K562 (cell line): Measurements from ENCODE around the gene JPT1. TPM values are rescaled to one million over a fixed set of nuclear protein-coding genes. Genes with fewer than 3 reads are reported as not detected.

Source experiments
- ATF4 ChIP-seq: fragments of 450-650 bp; formaldehyde crosslinking; IDR thresholded peaks from 2 replicates; pipeline ENCODE4 v1.4.0; 2022; ENCODE audit warnings: mild to moderate bottlenecking, moderate library complexity
- CCNT2 ChIP-seq: IDR thresholded peaks from 2 replicates; pipeline ENCODE4 v1.6.1; 2011; ENCODE audit warnings: borderline replicate concordance, low read depth, mild to moderate bottlenecking, moderate library complexity, mixed read lengths, low read length; ENCODE audit not compliant: insufficient read length; ENCODE audit errors: extremely low read depth
- GMEB1 ChIP-seq: fragments of 250-450 bp; sonication (Bioruptor Pico); IDR thresholded peaks from 2 replicates; pipeline ENCODE4 v1.4.0; 2020; ENCODE audit warnings: mild to moderate bottlenecking
- HMGN3 ChIP-seq: IDR thresholded peaks from 2 replicates; pipeline ENCODE4 v1.6.1; 2011; ENCODE audit warnings: borderline replicate concordance, low read depth, mild to moderate bottlenecking, mixed read lengths, low read length; ENCODE audit not compliant: insufficient read length; ENCODE audit errors: extremely low read depth
- KAT7 ChIP-seq: sonication (generic); formaldehyde crosslinking; IDR thresholded peaks from 2 replicates; pipeline ENCODE4 v1.8.0; 2022; ENCODE audit warnings: missing genetic modification reagents, mild to moderate bottlenecking, borderline replicate concordance
- MLX ChIP-seq, 2 experiments: fragments of 450-650 bp in 1 of 2; sonication (generic) in 1 of 2; formaldehyde crosslinking; conservative IDR thresholded peaks; 2 replicates each; pipeline versions ENCODE4 v1.4.0 to v1.8.1; 2020 to 2022; ENCODE audit warnings: mild to moderate bottlenecking in 1 of 2, missing genetic modification reagents in 1 of 2
- REST ChIP-seq, 2 experiments: fragments of 450-650 bp; formaldehyde crosslinking in 1 of 2; IDR thresholded peaks; 2 replicates each; pipeline versions ENCODE4 v1.4.0 to v1.6.1; 2014 to 2020; ENCODE audit warnings: mild to moderate bottlenecking in 2 of 2, borderline replicate concordance in 1 of 2, low read depth in 1 of 2
- SMC3 ChIP-seq: conservative IDR thresholded peaks from 2 replicates; pipeline ENCODE4 v1.6.1; 2011; ENCODE audit warnings: low read depth, low read length, improper control_type of control experiment; ENCODE audit not compliant: insufficient read depth
- TFAP4 ChIP-seq: sonication (generic); formaldehyde crosslinking; IDR thresholded peaks from 2 replicates; pipeline ENCODE4 v1.8.0; 2022; ENCODE audit warnings: missing genetic modification reagents, mild to moderate bottlenecking, moderate library complexity, borderline replicate concordance
- polyA plus RNA-seq, 8 experiments: library from polyadenylated mRNA; depleted of rRNA in 4 of 8; stranded (reverse) in 5 of 8; unstranded in 3 of 8; fragments of >200 nt; fragmentation: Nextera tagmentation in 2 of 8; fragmentation: Illumina TruSeq in 1 of 8; extraction: Ambion mirVana in 2 of 8; extraction: Trizol in 1 of 8; gene quantifications; 2 replicates each; pipeline versions ENCODE4 v1.2.1 to v1.2.3, GENCODE V29; 2011 to 2014; ENCODE audit warnings: inconsistent platforms in 1 of 8, missing spikeins in 1 of 8
- total RNA-seq, 7 experiments: library from RNA; depleted of rRNA in 6 of 7; stranded (reverse); fragments of >200 nt in 6 of 7; fragmentation: Illumina TruSeq in 2 of 7; extraction: Trizol in 2 of 7; gene quantifications; 2 replicates each; pipeline versions ENCODE4 v1.2.1 to v1.2.3, GENCODE V29; 2011 to 2021; ENCODE audit warnings: low replicate concordance in 1 of 7

JPT1 gene
- total and polyA plus RNA-seq, 9 of the 15 experiments (the other 6 are each of a cell fraction or from before 2014, with no cell fraction given), result 56.7 to 292 (median 144) TPM

- TF ChIP-seq MLX (CRISPR knock-in tag; conservative IDR thresholded peaks at IDR 0.05), result peak in 1 of 2 experiments; percentile 30; a peak in 1 of 4 replicates
- TF ChIP-seq GMEB1 (CRISPR knock-in tag), result peak; percentile 98
- TF ChIP-seq ATF4 (CRISPR knock-in tag), result no peak; the same call in 1 of the 2 replicates
- peak; percentile 76 for TF ChIP-seq CCNT2
- TF ChIP-seq REST (IDR thresholded peaks at IDR 0.05; ENCODE audit: borderline replicate concordance), result no peak
- TF ChIP-seq REST (CRISPR knock-in tag; IDR thresholded peaks at IDR 0.05; ENCODE audit: low read depth), result peak; percentile 70; the same call in 1 of the 2 replicates
- TF ChIP-seq KAT7 (CRISPR knock-in tag), result peak; percentile 96
- TF ChIP-seq TFAP4 (CRISPR knock-in tag), result peak; percentile 47
- TF ChIP-seq HMGN3, result peak; percentile 83
- TF ChIP-seq SMC3, result no peak; the same call in 1 of the 2 replicates
Observed at GRCh38 chr17:75182569-75183436, 28.5 kb upstream of the JPT1 start, which contains the start of gene SUMO2 (continued).
